Fibroblast of villous mesenchyme (primary cell): ENCODE measurements around the gene SNX30. TPM values are rescaled to one million over a fixed set of nuclear protein-coding genes. Genes with fewer than 3 reads are reported as not detected.

Source experiments
- DNase-seq: peaks from one replicate; pipeline ENCODE4 v3.0.0-alpha.2; 2010; ENCODE audit warnings: low read depth
- H3K4me3 ChIP-seq: 2 replicates; pipeline ENCODE4 v1.5.1; 2011; ENCODE audit warnings: low read depth, mild to moderate bottlenecking, low read length
- total RNA-seq: library from RNA; depleted of rRNA; stranded (reverse); fragments of >200 nt; gene quantifications from 2 replicates; pipeline ENCODE4 v1.2.3, GENCODE V29; 2012
- TF ChIP-seq, protein P1 (sequence below): IDR thresholded peaks from 2 replicates; pipeline ENCODE4 v1.5.1; 2012; ENCODE audit warnings: low read depth, mild to moderate bottlenecking, low read length; ENCODE audit not compliant: insufficient read depth

SNX30 gene
- total RNA-seq, 1 donor, result 27.6 TPM

- TF ChIP-seq, protein P1, sequence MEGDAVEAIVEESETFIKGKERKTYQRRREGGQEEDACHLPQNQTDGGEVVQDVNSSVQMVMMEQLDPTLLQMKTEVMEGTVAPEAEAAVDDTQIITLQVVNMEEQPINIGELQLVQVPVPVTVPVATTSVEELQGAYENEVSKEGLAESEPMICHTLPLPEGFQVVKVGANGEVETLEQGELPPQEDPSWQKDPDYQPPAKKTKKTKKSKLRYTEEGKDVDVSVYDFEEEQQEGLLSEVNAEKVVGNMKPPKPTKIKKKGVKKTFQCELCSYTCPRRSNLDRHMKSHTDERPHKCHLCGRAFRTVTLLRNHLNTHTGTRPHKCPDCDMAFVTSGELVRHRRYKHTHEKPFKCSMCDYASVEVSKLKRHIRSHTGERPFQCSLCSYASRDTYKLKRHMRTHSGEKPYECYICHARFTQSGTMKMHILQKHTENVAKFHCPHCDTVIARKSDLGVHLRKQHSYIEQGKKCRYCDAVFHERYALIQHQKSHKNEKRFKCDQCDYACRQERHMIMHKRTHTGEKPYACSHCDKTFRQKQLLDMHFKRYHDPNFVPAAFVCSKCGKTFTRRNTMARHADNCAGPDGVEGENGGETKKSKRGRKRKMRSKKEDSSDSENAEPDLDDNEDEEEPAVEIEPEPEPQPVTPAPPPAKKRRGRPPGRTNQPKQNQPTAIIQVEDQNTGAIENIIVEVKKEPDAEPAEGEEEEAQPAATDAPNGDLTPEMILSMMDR, result no peak
- H3K4me3 ChIP-seq, result no peak overlapping the region
These were observed 18.6 kb upstream of the SNX30 start for GRCh38 chr9:112731971-112732370.

GRCh38 chr9:112734892-112735291 lies 15.7 kb upstream of the SNX30 start:
- DNase-seq, result no peak
- H3K4me3 ChIP-seq, result no peak overlapping the region
- TF ChIP-seq, protein P1, result no peak

More at GRCh38 chr9:112731971-112732370, 18.6 kb upstream of the SNX30 start:
- no peak for DNase-seq

DNA sequence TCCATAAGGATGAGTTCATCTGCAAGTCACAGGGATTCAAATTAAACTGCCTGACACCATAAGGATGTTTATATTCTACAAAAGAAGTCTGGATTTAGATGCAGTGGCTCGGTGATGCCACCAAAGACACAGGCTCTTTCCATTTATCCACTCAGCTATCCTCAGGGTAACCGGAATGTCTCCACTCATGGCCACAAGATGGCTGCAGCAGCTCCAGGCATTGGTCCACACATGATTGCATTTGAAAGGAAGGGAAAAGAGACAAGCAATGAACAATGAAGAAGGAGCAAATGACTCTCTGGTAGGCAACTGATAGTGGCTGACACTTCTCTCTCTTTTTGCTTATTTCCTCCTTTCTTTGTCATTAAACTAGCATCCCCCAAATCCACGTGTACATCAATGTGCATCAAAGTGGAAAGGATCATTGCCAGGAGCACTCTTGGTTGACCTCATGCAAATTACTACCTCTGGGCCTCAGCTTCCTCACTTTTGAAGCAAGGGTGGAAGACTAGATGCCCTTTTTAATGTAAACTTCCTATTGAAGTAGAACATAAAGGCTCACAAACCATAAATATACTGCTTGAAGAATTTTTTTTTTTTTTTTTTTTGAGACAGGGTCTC lies 7.2 kb upstream of the SNX30 start:
- no peak overlapping the region for H3K4me3 ChIP-seq
- DNase-seq, result no peak
- TF ChIP-seq, protein P1, result peak; percentile 38

DNA sequence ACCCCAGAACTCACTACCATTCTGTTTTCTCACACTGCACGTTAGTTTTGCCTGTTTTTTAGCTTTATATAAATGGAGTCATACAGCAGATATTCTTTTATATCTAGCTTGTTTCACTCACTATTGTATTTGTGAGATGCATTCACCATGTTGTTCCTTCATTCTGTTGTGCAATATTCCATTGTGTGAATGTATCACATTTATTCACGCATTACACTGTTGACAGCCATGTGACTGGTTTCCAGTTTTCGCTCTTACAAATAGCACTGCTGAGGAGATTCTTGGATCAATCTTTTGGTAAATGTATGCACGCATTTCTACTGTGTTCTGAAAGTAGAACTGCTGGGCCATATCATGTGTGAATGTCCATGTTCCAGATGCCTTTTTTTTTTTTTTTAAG lies 6.4 kb upstream of the SNX30 start:
- no peak overlapping the region for H3K4me3 ChIP-seq
- no peak for DNase-seq
- TF ChIP-seq, protein P1, result no peak

DNA sequence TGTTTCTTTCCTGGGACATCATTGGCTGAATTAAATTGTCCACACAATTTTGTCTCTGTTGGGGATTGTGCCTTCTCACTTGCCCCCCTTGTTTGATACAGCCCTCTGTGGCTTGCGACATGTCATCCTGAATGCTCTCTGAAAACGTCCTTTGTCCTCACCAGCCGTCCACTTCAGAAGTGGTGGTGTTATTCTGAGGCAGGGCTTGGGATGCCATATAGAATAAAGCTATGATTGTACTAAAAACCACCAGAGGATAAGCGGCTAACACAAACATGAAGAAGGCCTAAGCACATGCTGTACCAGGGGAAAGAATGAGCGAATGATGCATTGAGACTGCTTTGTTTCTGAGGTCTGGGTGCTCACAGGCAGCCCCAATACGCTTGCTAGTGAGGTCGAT lies 3.5 kb upstream of the SNX30 start:
- TF ChIP-seq, protein P1, result no peak
- no peak for DNase-seq
- no peak overlapping the region for H3K4me3 ChIP-seq

GRCh38 chr9:112750764-112751055 lies 150 bp downstream of the SNX30 start:
- peak overlapping the region; percentile 84 for H3K4me3 ChIP-seq
- no peak for DNase-seq
- TF ChIP-seq, protein P1, result no peak
